SW480 (cell line): ENCODE data around the gene TUBGCP6.

Source experiments
- DNase-seq: peaks from one replicate; pipeline ENCODE4 v3.0.0-alpha.2; 2016; ENCODE audit warnings: low spot score

The TUBGCP6 gene

GRCh38 chr22:50250555-50251476 is 6.0 kb upstream of the TUBGCP6 start, which contains the start of gene HDAC10:
TSS of gene HDAC10 (minus strand) at chr22:50251265. CDS start at chr22:50251032, 233 bp downstream.
- peak; percentile 72 for DNase-seq

GRCh38 chr22:50250249-50250554 is 5.4 kb upstream of the TUBGCP6 start:
- DNase-seq: no peak

GRCh38 chr22:50249341-50250248 is 4.8 kb upstream of the TUBGCP6 start:
- DNase-seq: no peak

- DNase-seq: no peak
These were observed 3.6 kb upstream of the TUBGCP6 start for GRCh38 chr22:50248196-50249081.

GRCh38 chr22:50247748-50248147 is 2.9 kb upstream of the TUBGCP6 start:
- DNase-seq: no peak

- no peak for DNase-seq
These were observed 1.7 kb upstream of the TUBGCP6 start for GRCh38 chr22:50246242-50247175.

GRCh38 chr22:50245214-50246072 is 620 bp upstream of the TUBGCP6 start:
- DNase-seq: no peak

- DNase-seq: no peak
These were observed 971 bp downstream of the TUBGCP6 start for GRCh38 chr22:50243685-50244419.

GRCh38 chr22:50242406-50242949 is 2.3 kb downstream of the TUBGCP6 start:
- no peak for DNase-seq

- DNase-seq: no peak
These were observed 6.1 kb downstream of the TUBGCP6 start for GRCh38 chr22:50238755-50239154.

GRCh38 chr22:50236731-50237409 is 8.0 kb downstream of the TUBGCP6 start:
- no peak for DNase-seq

- DNase-seq: no peak
These were observed 11.6 kb downstream of the TUBGCP6 start for GRCh38 chr22:50233223-50233622.

- DNase-seq: no peak
These were observed 12.2 kb downstream of the TUBGCP6 start for GRCh38 chr22:50232481-50233151.

- DNase-seq: no peak
These were observed 15.5 kb downstream of the TUBGCP6 start for GRCh38 chr22:50229370-50229769.

- DNase-seq: no peak
These were observed 16.5 kb downstream of the TUBGCP6 start for GRCh38 chr22:50228366-50228765.

GRCh38 chr22:50227579-50228215 is 17.1 kb downstream of the TUBGCP6 start:
- no peak for DNase-seq

GRCh38 chr22:50226875-50227165 is 18.0 kb downstream of the TUBGCP6 start:
- no peak for DNase-seq
